ENCODE results near the gene PLAU.

- TF ChIP-seq CTCF (IDR thresholded peaks at IDR 0.05) (peak; percentile 91 to 98 (median 94)), POLR2AphosphoS5 (IDR thresholded peaks at IDR 0.05) (peak in 1 of 4 donors; percentile 44)
Observed at GRCh38 chr10:73879296-73880173, 31.4 kb upstream of the PLAU start.

Data from sigmoid colon (tissue), 4 donors.